SK-MEL-5 (cell line): Measurements from ENCODE around the gene CCBE1. TPM values are rescaled to one million over a fixed set of nuclear protein-coding genes. Genes with fewer than 3 reads are reported as not detected.

Experiments
- DNase-seq: peaks from one replicate; pipeline ENCODE4 v3.0.0-alpha.2; 2016; ENCODE audit warnings: low read depth, low spot score
- in situ Hi-C: cut with HindIII; loops from 2 replicates; pipeline ENCODE4 v1.10.0; 2016; ENCODE audit warnings: low sequenced_read_pairs, high pct_unique_total_duplicates, low pct_unique_long_range_greater_than_20kb
- total RNA-seq: library from RNA; depleted of rRNA; stranded (reverse); fragments of >200 nt; shearing (Covaris generic); gene quantifications from 2 replicates; pipeline ENCODE4 v1.2.3, GENCODE V29; 2014

Gene CCBE1
- total RNA-seq, 1 experiment from 2014 or later, result 0.29 TPM

- DNase-seq, result no peak
- in situ Hi-C loops, result no loop called here
Observed at GRCh38 chr18:59571902-59572301, 125.3 kb downstream of the CCBE1 start.

GRCh38 chr18:59570796-59571195 is 126.4 kb downstream of the CCBE1 start:
- in situ Hi-C loops, result no loop called here
- DNase-seq, result no peak

- no peak for DNase-seq
- in situ Hi-C loops, result no loop called here
Observed at GRCh38 chr18:59570101-59570775, 127.0 kb downstream of the CCBE1 start.

GRCh38 chr18:59569390-59569791 is 127.8 kb downstream of the CCBE1 start:
- in situ Hi-C loops, result no loop called here
- DNase-seq, result no peak

- DNase-seq, result no peak
- in situ Hi-C loops, result no loop called here
Observed at GRCh38 chr18:59567431-59567830, 129.8 kb downstream of the CCBE1 start.

- in situ Hi-C loops, result no loop called here
- no peak for DNase-seq
Observed at GRCh38 chr18:59566533-59566971, 130.7 kb downstream of the CCBE1 start.

GRCh38 chr18:59565957-59566356 is 131.3 kb downstream of the CCBE1 start:
- in situ Hi-C loops, result no loop called here
- no peak for DNase-seq

GRCh38 chr18:59564561-59564960 is 132.7 kb downstream of the CCBE1 start:
- in situ Hi-C loops, result no loop called here
- no peak for DNase-seq

GRCh38 chr18:59563176-59563785 is 133.9 kb downstream of the CCBE1 start:
- no peak for DNase-seq
- in situ Hi-C loops, result no loop called here

- in situ Hi-C loops, result no loop called here
- DNase-seq, result no peak
Observed at GRCh38 chr18:59562751-59563150, 134.5 kb downstream of the CCBE1 start.

GRCh38 chr18:59561612-59562011 is 135.6 kb downstream of the CCBE1 start:
- in situ Hi-C loops, result no loop called here
- DNase-seq, result no peak

- in situ Hi-C loops, result no loop called here
- no peak for DNase-seq
Observed at GRCh38 chr18:59560556-59560955, 136.7 kb downstream of the CCBE1 start.

- DNase-seq, result no peak
- in situ Hi-C loops, result no loop called here
Observed at GRCh38 chr18:59559528-59559927, 137.7 kb downstream of the CCBE1 start.

- no peak for DNase-seq
- in situ Hi-C loops, result no loop called here
Observed at GRCh38 chr18:59555995-59556659, 141.1 kb downstream of the CCBE1 start.

- in situ Hi-C loops, result no loop called here
Observed at GRCh38 chr18:59554796-59555335, 142.4 kb downstream of the CCBE1 start.

GRCh38 chr18:59553273-59553870 is 143.9 kb downstream of the CCBE1 start:
- DNase-seq, result no peak
- in situ Hi-C loops, result no loop called here

More at GRCh38 chr18:59554796-59555335, 142.4 kb downstream of the CCBE1 start:
- no peak for DNase-seq

GRCh38 chr18:59551902-59552635 is 145.2 kb downstream of the CCBE1 start:
- in situ Hi-C loops, result no loop called here
- DNase-seq, result no peak

GRCh38 chr18:59550174-59550516 is 147.1 kb downstream of the CCBE1 start:
- no peak for DNase-seq

More at GRCh38 chr18:59550174-59550516, 147.1 kb downstream of the CCBE1 start:
- in situ Hi-C loops, result no loop called here
